ENCODE measurements around the gene ZNF570. TPM values are rescaled to one million over a fixed set of nuclear protein-coding genes. Genes with fewer than 3 reads are reported as not detected.

ZNF570 gene
- polyA plus RNA-seq, 1 of the 3 experiments (the other 2 are of a cell fraction) = 1.5 TPM

GRCh38 chr19:37507167-37507464, 38.0 kb downstream of the ZNF570 start:
- whole genome bisulfite sequencing (ENCODE audit: low lambda C conversion rate) = 17% methylated on average over 9 of the region's 9 CpGs
- POLR2A ChIA-PET = interaction anchor here (0.6 to 2.0 kb wide), 9 partner anchors 21 to 508 kb away, joined by 3 to 18 read pairs (median 5); partner anchors contain the start of genes ZFP30, ZNF527, ZNF540 and ZNF569
- peak overlapping the region; percentile 71 to 82 for H3K4me3 ChIP-seq (ENCODE audit: low read depth in 2 of 2, low read length in 1 of 2)

GRCh38 chr19:37511186-37511585, 42.0 kb downstream of the ZNF570 start:
- Histone ChIP-seq H3K9me2 (no peaks in the 10 kb centered on the region), H3K9ac (no peak overlapping the region), H3K4me1 (ENCODE audit: control insufficient read depth in 1 of 2, insufficient read depth in 2 of 2, low read depth in 1 of 2, low read length in 1 of 2) (peaks cover 0 to 7% of the 10 kb centered on the region in 2 experiments; a peak in 1 of 4 replicates), H3K36me3 (replicated peaks in 1 of 2; ENCODE audit: control insufficient read depth in 1 of 2, insufficient read depth in 2 of 2, low read length in 1 of 2) (peaks cover 23 to 44% of the 10 kb centered on the region in 2 experiments), H3K79me2 (ENCODE audit: insufficient read depth) (no peaks in the 10 kb centered on the region), H4K20me1 (ENCODE audit: insufficient read depth) (no peaks in the 10 kb centered on the region), H3K27ac (ENCODE audit: low read depth in 2 of 2, low read length in 1 of 2) (no peak overlapping the region), H3F3A (replicated peaks; ENCODE audit: insufficient read depth) (peaks cover 3% of the 10 kb centered on the region), H3K4me3 (ENCODE audit: low read depth in 2 of 2, low read length in 1 of 2) (no peak overlapping the region), H3K9me3 (no peaks in the 10 kb centered on the region), H2AFZ (ENCODE audit: low read depth) (no peak overlapping the region), H3K4me2 (no peak overlapping the region), H3K27me3 (ENCODE audit: insufficient read depth) (no peaks in the 10 kb centered on the region)
- ChIA-PET CTCF (interaction anchor here (0.7 to 1.2 kb wide), 2 partner anchors 40 to 180 kb away, joined by 3 read pairs; no protein-coding TSS in a partner anchor), POLR2A (no interaction called here)
- WGBS (ENCODE audit: low lambda C conversion rate) = 56% methylated on average over 3 of the region's 3 CpGs
- DNase-seq = no peak
- TF ChIP-seq CHD2 (IDR thresholded peaks at IDR 0.05; ENCODE audit: low read length, partially characterized antibody) (no peak), JUND (IDR thresholded peaks at IDR 0.05) (no peak), IRF3 (IDR thresholded peaks at IDR 0.05; ENCODE audit: low read depth, low read length) (no peak), RFX5 (IDR thresholded peaks at IDR 0.05; ENCODE audit: low read length) (no peak), FOXM1 (IDR thresholded peaks at IDR 0.05; ENCODE audit: low read depth) (no peak)

More at GRCh38 chr19:37507167-37507464, 38.0 kb downstream of the ZNF570 start:
- CTCF ChIA-PET = interaction anchor here (2.1 kb wide), 1 partner anchor 44 kb away, joined by 8 read pairs; no protein-coding TSS in a partner anchor
- no peak for DNase-seq
- H3K4me1 ChIP-seq (ENCODE audit: control insufficient read depth in 1 of 2, insufficient read depth in 2 of 2, low read depth in 1 of 2, low read length in 1 of 2) = peaks cover 0 to 14% of the 10 kb centered on the region in 2 experiments; a peak in 2 of 4 replicates
- H3K27ac ChIP-seq (ENCODE audit: low read depth in 2 of 2, low read length in 1 of 2) = peak overlapping the region; percentile 82 to 99; a peak in 3 of 4 replicates
- peak overlapping the region; percentile 77 for H3K4me2 ChIP-seq
- no peaks in the 10 kb centered on the region for H3K9me3 ChIP-seq
- H4K20me1 ChIP-seq (ENCODE audit: insufficient read depth) = no peaks in the 10 kb centered on the region
- H3K9me2 ChIP-seq = no peaks in the 10 kb centered on the region
- H3K27me3 ChIP-seq (ENCODE audit: insufficient read depth) = no peaks in the 10 kb centered on the region
- H3K9ac ChIP-seq = peak overlapping the region; percentile 91
- peaks cover 3% of the 10 kb centered on the region for H3F3A ChIP-seq (replicated peaks; ENCODE audit: insufficient read depth)
- no peak for TF ChIP-seq FOSL2 (IDR thresholded peaks at IDR 0.05; ENCODE audit: borderline replicate concordance, low read depth)
- H2AFZ ChIP-seq (ENCODE audit: low read depth) = peak overlapping the region; percentile 94
- no peaks in the 10 kb centered on the region for H3K79me2 ChIP-seq (ENCODE audit: insufficient read depth)
- H3K36me3 ChIP-seq (replicated peaks in 1 of 2; ENCODE audit: control insufficient read depth in 1 of 2, insufficient read depth in 2 of 2, low read length in 1 of 2) = peaks cover 9 to 19% of the 10 kb centered on the region in 2 experiments

- H3K4me3 ChIP-seq (ENCODE audit: low read depth in 2 of 2, low read length in 1 of 2) = no peak overlapping the region
- no peak overlapping the region for H2AFZ ChIP-seq (ENCODE audit: low read depth)
- no peak for DNase-seq
- H3K36me3 ChIP-seq (replicated peaks in 1 of 2; ENCODE audit: control insufficient read depth in 1 of 2, insufficient read depth in 2 of 2, low read length in 1 of 2) = peaks cover 23 to 44% of the 10 kb centered on the region in 2 experiments
- no peaks in the 10 kb centered on the region for H3K27me3 ChIP-seq (ENCODE audit: insufficient read depth)
- ChIA-PET CTCF (interaction anchor here (0.7 to 1.2 kb wide), 2 partner anchors 40 to 179 kb away, joined by 3 read pairs; no protein-coding TSS in a partner anchor), POLR2A (no interaction called here)
- H3K4me2 ChIP-seq = no peak overlapping the region
- H3K9ac ChIP-seq = no peak overlapping the region
- no peaks in the 10 kb centered on the region for H3K79me2 ChIP-seq (ENCODE audit: insufficient read depth)
- TF ChIP-seq TCF12 (IDR thresholded peaks at IDR 0.05) = no peak
- no peak for TF ChIP-seq TEAD4 (IDR thresholded peaks at IDR 0.05; ENCODE audit: borderline replicate concordance, insufficient read depth)
- TF ChIP-seq RXRA (IDR thresholded peaks at IDR 0.05; ENCODE audit: borderline replicate concordance, low read depth) = no peak
- no peak for TF ChIP-seq YY1 (IDR thresholded peaks at IDR 0.05; ENCODE audit: low read depth)
- TF ChIP-seq GATA2 (CRISPR knock-in tag; IDR thresholded peaks at IDR 0.05) = no peak
- TF ChIP-seq MEF2A (IDR thresholded peaks at IDR 0.05; ENCODE audit: borderline replicate concordance, low read depth) = no peak
- no peak for TF ChIP-seq ZBTB33 (IDR thresholded peaks at IDR 0.05; ENCODE audit: borderline replicate concordance, low read depth)
- no peak for TF ChIP-seq EP300 (IDR thresholded peaks at IDR 0.05; ENCODE audit: borderline replicate concordance in 1 of 2, low read depth in 1 of 2, low read length in 1 of 2)
- no peak for TF ChIP-seq USF1 (IDR thresholded peaks at IDR 0.05; ENCODE audit: borderline replicate concordance, low read depth)
- TF ChIP-seq FOXM1 (IDR thresholded peaks at IDR 0.05; ENCODE audit: low read depth) = no peak
- H3K9me3 ChIP-seq = no peaks in the 10 kb centered on the region
- WGBS (ENCODE audit: low lambda C conversion rate) = 70% methylated on average over 3 of the region's 3 CpGs
- H3K4me1 ChIP-seq (ENCODE audit: control insufficient read depth in 1 of 2, insufficient read depth in 2 of 2, low read depth in 1 of 2, low read length in 1 of 2) = peaks cover 0 to 7% of the 10 kb centered on the region in 2 experiments; a peak in 1 of 4 replicates
- no peaks in the 10 kb centered on the region for H4K20me1 ChIP-seq (ENCODE audit: insufficient read depth)
- no peaks in the 10 kb centered on the region for H3K9me2 ChIP-seq
- no peaks in the 10 kb centered on the region for H3F3A ChIP-seq (replicated peaks; ENCODE audit: insufficient read depth)
- H3K27ac ChIP-seq (ENCODE audit: low read depth in 2 of 2, low read length in 1 of 2) = no peak overlapping the region
Observed at GRCh38 chr19:37511821-37512220, 42.7 kb downstream of the ZNF570 start.
